ENCODE results near the gene AFG1L. TPM values are rescaled to one million over a fixed set of nuclear protein-coding genes. Genes with fewer than 3 reads are reported as not detected.

Gene AFG1L
- total and polyA plus RNA-seq, 2 experiments from 2014 or later = 4.1 to 8.7 TPM

- Histone ChIP-seq H3K9me2 (ENCODE audit: insufficient read depth) (no peaks in the 10 kb centered on the region), H3F3A (replicated peaks; ENCODE audit: low read depth) (peaks cover 2% of the 10 kb centered on the region; the same call in 1 of the 2 replicates), H2AFZ (peak overlapping the region; percentile 98), H3K4me2 (peak overlapping the region; percentile 85), H3K27ac (ENCODE audit: low read depth) (peak overlapping the region; percentile 80), H3K4me3 (peak overlapping the region; percentile 98), H4K20me1 (replicated peaks; ENCODE audit: insufficient read depth) (0 out of 2 replicates have a peak, but pooled peaks cover 7% of the 10 kb centered on the region), H3K4me1 (ENCODE audit: insufficient read depth) (peaks cover 10% of the 10 kb centered on the region), H3K79me2 (replicated peaks; ENCODE audit: insufficient read depth) (peaks cover 47% of the 10 kb centered on the region), H3K36me3 (ENCODE audit: insufficient read depth) (no peaks in the 10 kb centered on the region), H3K27me3 (ENCODE audit: insufficient read depth) (no peaks in the 10 kb centered on the region)
- Mint-ChIP-seq H3K4me1 (no peaks in the 10 kb centered on the region; the same call in 2 of the 3 replicates), H3K27ac (no peak overlapping the region), H3K36me3 (ENCODE audit: low read depth) (no peaks in the 10 kb centered on the region), H3K9me3 (no peaks in the 10 kb centered on the region), H3K4me3 (peak overlapping the region; percentile 85), H3K27me3 (ENCODE audit: insufficient read depth, low read depth, poor library complexity) (no peaks in the 10 kb centered on the region)
- TF ChIP-seq POLR2AphosphoS5 (IDR thresholded peaks at IDR 0.05; ENCODE audit: low read depth) (no peak), JUNB (IDR thresholded peaks at IDR 0.05; ENCODE audit: unreplicated experiment) (no peak), EZH2 (IDR thresholded peaks at IDR 0.05; ENCODE audit: low read depth, unreplicated experiment) (no peak), ETS1 (IDR thresholded peaks at IDR 0.05) (no peak), NANOG (IDR thresholded peaks at IDR 0.05; ENCODE audit: borderline replicate concordance) (no peak), ZNF462 (CRISPR knock-in tag; IDR thresholded peaks at IDR 0.05) (no peak)
- DNase-seq (ENCODE audit: low spot score) = peak; percentile 69
- peak; percentile 47 for ATAC-seq
Observed at GRCh38 chr6:108260126-108260808, 34.6 kb upstream of the AFG1L start.

Measured in GM23338 (cell line).